Measurements from ENCODE around the gene ACTRT2.

Gene ACTRT2

DNA sequence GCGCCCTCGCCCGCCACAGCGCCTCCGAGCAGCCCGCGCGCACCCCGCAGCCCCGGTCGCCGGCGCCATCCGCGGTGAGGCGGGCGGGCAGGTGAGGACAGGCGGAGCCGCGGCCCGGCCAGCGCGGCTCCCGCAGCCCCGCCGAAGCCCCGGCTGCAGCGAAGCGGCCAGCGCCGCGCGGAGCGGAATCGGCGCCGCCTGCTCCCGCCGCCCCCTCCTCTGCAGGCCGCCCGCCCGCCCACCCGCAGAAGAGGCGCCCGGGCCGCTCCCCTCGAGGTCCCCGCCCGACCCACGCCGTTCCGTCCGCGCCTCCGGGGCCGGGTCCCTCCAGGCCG is 49.0 kb downstream of the ACTRT2 start:
- DNase-seq, result no peak

DNA sequence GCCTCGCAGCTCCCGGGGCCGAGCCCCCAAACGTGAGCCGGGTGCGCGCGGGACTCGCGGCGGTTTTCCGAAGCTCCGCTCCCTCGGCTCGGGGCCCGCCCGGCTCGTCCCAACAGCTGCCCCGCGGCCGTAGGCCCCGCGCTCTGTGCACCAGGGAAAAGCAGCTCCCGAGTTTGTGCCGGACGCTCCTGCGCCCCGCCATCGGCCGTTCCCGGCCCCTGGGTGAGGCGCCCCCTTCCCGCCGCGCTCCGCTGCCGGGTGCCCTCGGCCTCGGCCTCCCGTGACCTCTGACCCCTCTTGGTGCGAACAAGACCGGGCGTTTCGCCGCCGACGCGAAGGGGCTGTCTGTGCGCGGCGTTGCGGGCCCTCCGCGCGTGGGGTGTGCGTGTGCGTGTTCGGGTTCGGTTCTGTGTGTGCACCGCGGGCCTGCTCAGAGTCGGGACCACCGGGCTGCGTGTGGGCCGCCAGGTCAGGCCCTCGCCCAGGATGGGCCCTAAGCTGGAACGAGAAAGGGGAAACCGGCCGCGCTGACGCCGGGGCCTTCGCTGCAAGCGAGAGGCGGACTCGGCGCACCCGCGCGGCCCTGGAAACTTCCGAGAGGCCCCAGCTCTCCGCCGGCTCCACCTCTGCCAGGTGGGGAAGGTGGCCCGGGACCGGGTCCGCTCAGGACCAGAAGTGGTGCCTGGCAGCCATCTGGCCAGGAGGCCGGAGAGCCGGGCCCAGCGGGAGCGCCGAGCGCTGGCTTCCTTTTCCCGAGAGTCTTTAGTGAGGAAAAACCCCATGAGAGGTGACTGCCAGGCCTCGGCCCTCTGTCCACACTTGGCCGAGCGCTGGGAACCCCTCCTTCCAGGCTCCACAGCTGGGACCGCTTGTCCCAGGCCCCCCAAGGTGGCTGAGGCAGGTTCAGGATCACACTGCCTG is 49.6 kb downstream of the ACTRT2 start:
- no peak for DNase-seq

DNA sequence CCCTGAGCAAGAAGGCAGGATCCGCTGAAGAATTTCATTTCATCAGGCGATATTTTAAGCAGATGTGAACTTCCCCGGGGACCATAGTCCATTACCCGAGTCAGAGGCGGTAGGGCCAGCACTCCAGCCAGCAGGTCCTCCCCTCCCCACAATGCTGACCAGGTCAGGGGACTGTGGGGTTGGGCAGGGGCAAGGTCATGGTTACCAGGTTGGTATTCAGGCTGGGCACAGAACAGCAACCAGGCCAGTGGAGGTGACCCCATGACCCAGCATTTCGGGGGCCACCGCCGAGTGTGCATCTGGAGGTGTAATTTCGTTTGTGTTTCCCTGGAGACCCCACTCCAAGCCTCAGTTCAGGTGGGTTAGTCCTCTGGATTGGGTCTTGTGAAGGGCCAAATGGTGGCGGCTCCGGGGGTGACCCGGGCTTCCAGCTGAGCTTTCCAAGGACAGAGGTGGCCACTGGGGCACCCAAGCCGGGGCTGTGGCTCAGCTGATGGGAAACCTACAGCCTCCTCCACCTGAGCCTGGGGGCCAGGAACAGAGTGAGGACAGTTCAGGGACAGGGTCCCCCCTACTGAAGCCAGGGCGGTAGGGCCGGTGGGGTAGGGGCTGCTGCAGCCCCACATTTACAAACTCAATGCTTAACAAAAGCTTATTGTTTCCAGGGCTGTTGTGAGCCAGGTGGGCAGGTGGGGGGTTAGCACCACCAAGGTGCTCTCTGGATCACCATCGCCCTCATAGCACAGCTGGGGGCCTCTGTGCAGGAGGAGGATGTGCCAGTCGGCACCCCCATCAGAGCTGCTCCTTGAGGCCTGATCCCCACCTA is 50.5 kb downstream of the ACTRT2 start:
- DNase-seq, result no peak

Data from KG1 (cell line).